HG03095 (cell line): ENCODE results near the gene SHPK.
A peak's percentile ranks its signal among the peaks of the same experiment; 100 is the strongest.

Experiments
- ATAC-seq: cut with Tn5 transposase; IDR thresholded peaks from one replicate; pipeline ENCODE4 v1.9.1; 2021; ENCODE audit warnings: moderate library complexity; ENCODE audit not compliant: unreplicated experiment

Gene SHPK

GRCh38 chr17:3663102-3664011 is 27.3 kb upstream of the SHPK start:
- ATAC-seq = no peak

GRCh38 chr17:3660311-3660891 is 24.4 kb upstream of the SHPK start:
- ATAC-seq = no peak

GRCh38 chr17:3659541-3660111 is 23.6 kb upstream of the SHPK start:
- no peak for ATAC-seq

- ATAC-seq = no peak
Observed at GRCh38 chr17:3658784-3659449, 22.9 kb upstream of the SHPK start.

- ATAC-seq = no peak
Observed at GRCh38 chr17:3657874-3658783, 22.1 kb upstream of the SHPK start.

- no peak for ATAC-seq
Observed at GRCh38 chr17:3657588-3657869, 21.5 kb upstream of the SHPK start.

- ATAC-seq = no peak
Observed at GRCh38 chr17:3656755-3657587, 20.9 kb upstream of the SHPK start.

- ATAC-seq = no peak
Observed at GRCh38 chr17:3656353-3656752, 20.3 kb upstream of the SHPK start.

- ATAC-seq = no peak
Observed at GRCh38 chr17:3655766-3656165, 19.7 kb upstream of the SHPK start.

- ATAC-seq = no peak
Observed at GRCh38 chr17:3647769-3648555, 11.9 kb upstream of the SHPK start.

- ATAC-seq = no peak
Observed at GRCh38 chr17:3647251-3647650, 11.2 kb upstream of the SHPK start.

GRCh38 chr17:3645310-3645709 is 9.3 kb upstream of the SHPK start:
- ATAC-seq = no peak

- no peak for ATAC-seq
Observed at GRCh38 chr17:3643889-3644349, 7.9 kb upstream of the SHPK start.

- ATAC-seq = no peak
Observed at GRCh38 chr17:3641717-3642486, 5.9 kb upstream of the SHPK start.

- ATAC-seq = no peak
Observed at GRCh38 chr17:3641014-3641413, 5.0 kb upstream of the SHPK start.

GRCh38 chr17:3639981-3640596 is 4.0 kb upstream of the SHPK start:
- ATAC-seq = no peak

GRCh38 chr17:3636908-3637373 is 891 bp upstream of the SHPK start:
- ATAC-seq = peak; percentile 13
